HG02973 (cell line): Measurements from ENCODE around the gene GTSE1.

Experiments
- ATAC-seq: cut with Tn5 transposase; IDR thresholded peaks from one replicate; pipeline ENCODE4 v1.9.1; 2021; ENCODE audit warnings: moderate library complexity; ENCODE audit not compliant: unreplicated experiment

GTSE1 gene

GRCh38 chr22:46351131-46351735 is 54.6 kb downstream of the GTSE1 start:
- no peak for ATAC-seq

GRCh38 chr22:46351767-46352166 is 55.1 kb downstream of the GTSE1 start:
- ATAC-seq: no peak

GRCh38 chr22:46352276-46352675 is 55.6 kb downstream of the GTSE1 start:
- no peak for ATAC-seq

GRCh38 chr22:46352691-46353386 is 56.2 kb downstream of the GTSE1 start:
- ATAC-seq: no peak

DNA sequence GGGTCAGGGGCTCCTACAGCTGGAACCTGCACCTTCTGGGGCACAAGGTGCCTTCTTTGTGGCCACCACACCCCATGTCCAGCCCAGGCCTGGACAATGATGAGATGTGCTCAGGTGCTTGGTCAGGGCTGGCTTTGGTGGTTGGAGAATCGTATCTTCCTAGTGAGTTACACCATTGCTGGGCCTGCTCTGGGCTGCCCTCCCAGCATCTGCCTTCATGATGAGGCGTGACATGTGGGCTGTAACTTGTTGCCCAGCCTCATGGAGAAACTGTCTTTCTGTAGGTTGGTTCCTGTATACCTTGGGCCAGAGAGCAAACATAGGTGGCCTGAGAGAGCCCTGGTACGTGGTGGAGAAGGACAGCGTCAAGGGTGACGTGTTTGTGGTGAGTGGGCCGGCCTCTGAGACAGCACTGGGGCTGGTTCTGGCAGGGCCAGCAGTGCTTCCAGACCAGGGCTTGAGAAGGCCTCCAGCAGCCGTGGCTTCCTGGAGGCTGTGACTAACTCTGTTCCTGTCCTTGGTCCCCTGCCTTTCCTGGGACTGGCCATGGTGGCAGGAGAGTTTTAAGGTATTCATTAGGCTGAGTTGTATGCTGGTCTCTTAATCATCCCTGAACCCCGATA is 56.9 kb downstream of the GTSE1 start:
- no peak for ATAC-seq

- ATAC-seq: no peak
These were observed 57.7 kb downstream of the GTSE1 start for GRCh38 chr22:46354176-46354992.

DNA sequence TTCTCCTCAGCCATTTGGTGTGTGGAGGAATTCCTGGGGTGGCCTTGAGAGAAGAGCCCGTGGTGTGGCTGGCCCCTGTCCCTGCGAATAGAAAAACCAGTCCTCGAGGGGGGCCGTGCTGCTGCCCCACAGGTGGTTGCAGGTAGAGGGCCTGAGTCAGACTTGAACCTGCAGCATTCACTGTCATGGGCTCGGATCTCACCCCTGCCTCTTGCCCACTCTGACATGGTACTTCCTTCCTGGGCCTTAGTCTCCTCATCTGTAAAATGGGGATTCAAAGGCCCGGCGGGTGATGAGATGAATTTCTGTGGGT is 58.3 kb downstream of the GTSE1 start:
- ATAC-seq: no peak

DNA sequence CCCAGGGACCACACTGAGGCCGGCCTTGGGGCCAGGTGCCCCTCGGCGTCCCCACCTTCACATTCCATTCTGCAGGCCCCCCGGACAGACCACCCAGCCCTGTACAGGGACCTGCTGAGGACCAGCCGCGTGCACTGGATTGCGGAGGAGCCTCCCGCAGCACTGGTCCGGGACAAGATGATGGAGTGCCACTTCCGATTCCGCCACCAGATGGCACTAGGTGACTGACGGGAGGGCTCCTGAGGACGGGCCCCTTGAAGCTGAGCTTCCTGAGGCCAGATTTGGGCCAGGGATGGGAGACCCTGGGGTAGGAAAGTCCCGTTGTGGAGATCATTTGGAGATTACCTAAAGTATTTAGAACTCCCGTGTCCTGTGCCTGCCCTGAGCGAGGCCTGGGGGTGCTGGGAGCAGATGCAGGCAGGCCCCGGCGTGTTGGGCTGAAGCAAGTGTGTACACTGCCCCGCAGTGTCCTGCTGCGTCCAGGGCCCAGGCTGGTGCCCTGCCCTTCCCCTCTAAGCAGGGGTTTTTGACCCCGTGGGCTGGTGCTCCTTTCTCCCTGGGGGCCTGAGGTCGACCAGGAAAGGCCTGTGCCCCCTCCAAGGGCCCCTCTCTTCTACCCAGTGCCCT is 58.8 kb downstream of the GTSE1 start:
- ATAC-seq: no peak

DNA sequence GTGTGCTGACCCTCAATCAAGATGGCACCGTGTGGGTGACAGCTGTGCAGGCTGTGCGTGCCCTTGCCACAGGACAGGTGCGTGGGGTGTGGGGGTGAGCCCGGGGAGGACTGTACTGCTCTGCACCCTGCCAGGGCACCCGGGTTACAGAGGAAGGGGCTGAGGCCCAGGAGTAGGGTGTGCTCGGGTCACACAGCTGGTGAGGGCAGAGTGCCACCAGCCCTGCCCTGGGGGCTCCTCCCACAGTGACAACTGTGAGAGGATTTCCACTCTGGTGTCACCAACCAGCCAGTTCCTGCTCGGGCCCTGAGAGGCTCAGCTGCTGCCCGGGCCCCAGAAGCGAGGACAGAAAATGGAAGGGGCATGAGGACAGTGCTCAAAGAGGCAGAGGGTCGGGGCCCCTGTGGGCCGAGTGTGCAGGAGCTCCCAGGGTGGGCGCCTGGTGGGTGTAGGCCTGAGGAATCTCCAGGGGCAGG is 59.4 kb downstream of the GTSE1 start:
- ATAC-seq: no peak

DNA sequence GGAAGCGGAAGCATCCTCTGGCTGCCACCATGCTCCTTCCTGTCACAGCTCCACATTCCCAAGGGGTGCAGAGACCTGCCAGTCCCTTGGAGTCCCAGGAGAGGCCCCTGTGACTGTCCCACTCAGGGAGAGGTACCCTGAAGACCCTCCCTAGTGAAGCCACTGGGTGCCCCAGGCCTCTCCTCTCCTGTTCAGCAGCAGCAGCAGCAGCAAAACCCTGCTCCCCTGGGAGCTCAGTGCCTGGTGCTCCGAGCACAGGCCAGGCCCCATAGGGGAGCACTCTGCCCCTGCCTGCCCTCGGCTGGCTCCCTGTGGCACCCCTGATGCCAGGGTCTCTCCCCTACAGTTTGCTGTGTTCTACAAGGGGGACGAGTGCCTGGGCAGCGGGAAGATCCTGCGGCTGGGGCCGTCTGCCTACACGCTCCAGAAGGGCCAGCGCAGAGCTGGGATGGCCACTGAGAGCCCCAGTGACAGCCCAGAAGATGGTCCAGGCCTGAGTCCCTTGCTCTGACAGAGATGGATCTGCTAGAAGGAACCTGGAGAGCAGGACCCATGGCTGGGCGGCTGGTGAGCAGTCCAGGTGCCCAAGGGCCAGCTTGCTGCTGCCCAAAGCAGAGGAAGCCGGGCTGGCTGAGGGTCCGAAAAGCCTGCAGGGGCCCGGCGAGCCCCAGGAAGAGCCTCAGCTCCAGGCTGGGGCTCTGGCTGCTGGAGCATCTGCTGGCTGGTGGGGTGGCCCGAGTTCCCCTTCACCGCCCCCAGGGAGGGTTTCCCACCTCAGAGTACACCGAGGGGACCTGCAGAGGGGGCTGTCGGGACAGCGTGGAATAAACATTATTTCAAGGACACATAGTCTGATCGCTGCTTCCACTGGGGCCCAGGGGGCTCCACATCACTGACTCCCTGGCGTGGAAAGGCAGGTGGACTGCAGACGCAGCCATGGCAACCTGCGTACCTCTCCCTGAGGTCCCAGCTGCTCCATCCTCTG is 60.1 kb downstream of the GTSE1 start:
- no peak for ATAC-seq

DNA sequence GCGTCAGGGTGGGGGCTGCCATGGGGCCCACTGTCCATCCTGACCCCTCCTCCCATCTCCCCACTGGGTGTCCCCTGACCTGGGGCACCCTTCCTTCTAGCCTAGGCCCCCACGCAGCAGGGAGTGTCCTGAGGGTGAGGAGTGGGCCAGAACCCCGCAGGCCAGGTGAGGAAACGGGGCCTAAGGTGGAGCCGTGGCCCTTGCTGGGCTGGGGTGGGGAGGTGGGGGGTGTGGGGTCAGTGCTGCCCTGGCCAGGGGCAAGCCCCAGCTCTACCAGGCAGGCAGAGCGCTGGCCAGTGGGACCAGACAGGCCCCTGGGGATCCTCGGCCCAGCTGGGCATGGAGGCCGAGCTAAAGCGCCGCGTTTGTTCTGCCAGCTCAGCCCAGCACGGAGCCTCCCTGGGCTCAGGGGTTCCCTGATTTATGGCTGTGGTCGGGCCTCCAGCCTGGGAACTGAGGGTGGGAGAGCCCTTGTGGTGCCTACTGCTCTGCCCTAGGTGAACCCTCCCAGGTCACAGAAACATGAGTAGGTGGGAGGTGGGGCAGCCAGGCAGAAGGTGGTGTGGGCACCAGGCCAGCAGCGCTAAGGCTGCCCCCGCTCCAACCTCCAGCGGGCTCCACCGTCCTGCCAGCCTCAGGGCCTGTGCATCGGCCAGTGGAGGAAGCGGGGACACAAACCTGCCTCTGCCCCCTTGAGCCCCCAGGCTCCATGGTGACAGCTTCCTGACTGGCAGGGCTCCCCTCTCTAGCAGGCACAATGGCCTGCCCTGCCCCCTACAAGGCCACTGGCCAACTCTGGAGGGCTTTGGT is 61.2 kb downstream of the GTSE1 start:
- no peak for ATAC-seq

DNA sequence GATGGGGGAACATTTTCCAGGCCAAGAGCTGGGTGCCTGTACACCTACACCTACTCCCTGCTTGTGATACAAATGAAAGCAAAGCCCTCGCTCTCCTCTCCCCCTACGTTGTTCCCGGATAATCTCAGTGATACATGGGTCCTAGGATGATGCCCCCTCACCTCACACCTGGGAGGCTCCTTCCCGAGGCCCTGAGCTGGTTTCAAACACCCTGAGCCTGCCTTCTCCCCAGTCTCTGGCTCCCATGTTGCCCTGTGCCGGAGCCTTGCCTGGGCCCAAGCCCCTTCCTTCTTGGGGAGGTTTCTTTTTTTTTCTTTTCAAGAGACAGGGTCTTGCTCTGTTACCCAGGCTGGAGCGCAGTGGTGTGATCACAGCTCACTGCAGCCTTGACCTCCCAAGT is 62.1 kb downstream of the GTSE1 start:
- no peak for ATAC-seq

- ATAC-seq: no peak
These were observed 62.7 kb downstream of the GTSE1 start for GRCh38 chr22:46359362-46359761.

DNA sequence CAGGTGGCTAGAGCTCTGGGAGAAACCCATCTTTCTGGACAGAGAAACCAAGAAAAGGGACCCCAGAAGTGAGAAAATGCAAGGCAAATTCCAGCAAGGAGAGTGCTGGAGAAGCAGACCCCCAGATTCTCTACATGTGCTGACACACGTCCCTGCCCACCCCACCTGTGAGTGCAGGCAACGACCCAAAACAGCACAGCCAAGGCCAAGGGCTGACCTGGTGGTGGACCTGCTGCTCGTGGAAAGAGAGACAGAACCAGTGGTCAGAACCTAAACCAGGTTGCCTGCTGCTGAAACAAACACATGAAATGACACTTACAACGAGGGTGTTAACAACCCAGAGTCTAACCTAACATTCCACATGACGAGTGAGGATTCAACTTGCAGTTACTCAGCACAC is 63.4 kb downstream of the GTSE1 start:
- no peak for ATAC-seq

GRCh38 chr22:46360891-46361290 is 64.2 kb downstream of the GTSE1 start:
- ATAC-seq: no peak

DNA sequence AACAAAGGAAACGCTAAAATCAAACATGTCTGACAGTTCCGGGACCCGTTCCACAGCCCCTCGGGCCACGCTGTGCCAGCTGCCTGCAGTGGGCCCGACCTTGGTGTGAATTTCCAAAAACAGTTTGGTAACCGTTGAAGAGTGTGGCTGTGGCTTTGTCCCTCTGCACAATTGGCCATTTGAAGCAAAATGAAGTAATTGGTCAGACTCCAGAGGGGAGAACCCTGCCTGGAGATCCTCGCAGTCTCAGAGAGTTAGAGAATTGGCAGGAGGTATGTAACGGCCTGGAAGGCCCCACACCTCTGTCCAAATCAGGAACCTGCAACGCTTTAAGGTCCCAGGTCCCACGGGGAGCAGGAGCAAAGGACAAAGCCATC is 65.1 kb downstream of the GTSE1 start:
- no peak for ATAC-seq

GRCh38 chr22:46362203-46362933 is 65.7 kb downstream of the GTSE1 start:
- ATAC-seq: no peak

DNA sequence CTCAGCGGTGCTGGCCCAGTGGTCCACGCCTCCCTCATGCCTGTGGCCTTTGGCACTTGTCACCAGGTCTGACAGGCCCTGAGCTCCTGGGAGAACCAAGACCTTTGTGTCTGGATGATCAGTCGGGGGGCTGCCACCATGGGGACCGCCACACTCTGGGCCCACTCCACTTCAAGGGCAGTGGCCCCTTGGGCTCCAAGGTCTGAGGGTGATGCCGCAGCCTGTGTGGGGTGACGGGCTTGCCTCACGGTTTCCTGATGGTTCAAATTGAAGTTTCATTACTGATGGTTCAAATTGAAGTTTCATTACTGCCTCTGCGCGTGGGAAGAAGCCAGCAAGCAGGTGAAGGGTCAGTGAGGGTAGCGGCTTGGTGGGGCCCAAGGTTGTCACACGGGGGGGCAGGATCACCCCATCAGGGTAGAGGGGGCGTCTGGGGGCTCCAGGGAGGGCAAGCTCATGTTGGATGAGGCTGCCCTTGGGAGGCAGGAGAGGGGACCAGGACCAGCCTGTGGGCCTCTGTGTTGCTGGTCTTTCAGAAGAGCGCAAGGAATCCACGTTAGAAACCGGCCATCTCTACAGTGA is 66.4 kb downstream of the GTSE1 start:
- ATAC-seq: no peak
